NCI-H2171 (cell line): ENCODE measurements around the gene EIF2B2.
A peak's percentile ranks its signal among the peaks of the same experiment; 100 is the strongest.

ENCODE experiments used
- DNase-seq: peaks from one replicate; lab custom pipeline; 2025; lab: John Stamatoyannopoulos, UW

The EIF2B2 gene

DNA sequence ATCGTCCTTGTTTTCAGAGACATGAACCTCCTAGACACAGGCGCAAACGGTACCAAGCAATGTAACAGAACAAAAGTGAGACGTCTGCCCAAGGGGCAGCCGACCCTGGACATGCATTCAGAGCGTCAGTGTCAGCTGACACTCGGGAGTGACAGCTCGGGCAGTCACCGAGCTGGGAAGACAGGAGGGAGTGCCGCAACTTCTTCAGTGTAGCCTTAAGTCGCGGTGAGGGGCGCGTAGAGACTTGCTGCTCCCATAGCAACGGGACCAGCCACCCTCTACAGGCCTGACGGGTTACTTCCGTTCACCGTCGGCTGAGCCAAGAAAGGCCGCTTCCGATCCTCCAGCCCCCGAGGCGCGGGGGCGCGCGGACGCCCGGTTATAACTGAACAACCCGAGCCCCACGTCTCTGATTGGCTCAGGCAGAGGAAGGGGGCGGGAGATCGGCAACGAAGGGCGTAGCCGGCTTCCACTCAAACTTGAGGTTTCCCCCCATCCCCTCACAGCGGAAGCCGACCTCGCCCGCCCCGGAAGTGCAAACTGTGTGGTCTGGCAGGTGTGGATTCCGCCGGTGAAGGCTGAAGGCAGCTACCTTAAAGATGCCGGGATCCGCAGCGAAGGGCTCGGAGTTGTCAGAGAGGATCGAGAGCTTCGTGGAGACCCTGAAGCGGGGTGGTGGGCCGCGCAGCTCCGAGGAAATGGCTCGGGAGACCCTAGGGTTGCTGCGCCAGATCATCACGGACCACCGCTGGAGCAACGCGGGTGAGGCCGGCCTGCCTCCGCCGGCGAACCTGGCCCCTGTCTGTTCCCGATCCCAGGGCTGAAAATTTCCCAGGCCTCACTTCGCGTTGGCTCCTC is at the start of gene EIF2B2:
TSS of gene EIF2B2 (plus strand) at position 530 of the 858 bp plus-strand sequence. CDS start at position 600, 70 bp downstream.
- peak; percentile 99 for DNase-seq

DNA sequence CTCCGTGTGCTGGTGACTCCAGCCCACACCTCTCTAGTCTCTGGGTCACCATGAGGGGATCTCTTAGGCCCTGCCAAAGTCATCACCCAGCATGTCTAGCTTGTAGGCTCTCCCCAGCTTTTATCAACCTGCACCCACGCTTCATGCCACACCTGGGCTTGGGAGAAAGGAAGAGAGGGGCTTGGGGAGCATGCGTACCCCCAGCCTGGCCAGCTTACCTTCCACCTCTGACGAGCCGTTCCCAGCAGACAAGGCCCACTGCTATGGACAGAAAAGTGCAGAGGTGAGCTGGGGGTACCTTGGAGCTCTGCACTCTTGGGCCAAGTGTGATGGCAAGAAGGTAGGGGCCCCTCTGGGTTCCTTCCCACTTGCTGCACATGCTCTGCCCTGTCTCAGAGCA is 49.0 kb upstream of the EIF2B2 start:
- no peak for DNase-seq

DNA sequence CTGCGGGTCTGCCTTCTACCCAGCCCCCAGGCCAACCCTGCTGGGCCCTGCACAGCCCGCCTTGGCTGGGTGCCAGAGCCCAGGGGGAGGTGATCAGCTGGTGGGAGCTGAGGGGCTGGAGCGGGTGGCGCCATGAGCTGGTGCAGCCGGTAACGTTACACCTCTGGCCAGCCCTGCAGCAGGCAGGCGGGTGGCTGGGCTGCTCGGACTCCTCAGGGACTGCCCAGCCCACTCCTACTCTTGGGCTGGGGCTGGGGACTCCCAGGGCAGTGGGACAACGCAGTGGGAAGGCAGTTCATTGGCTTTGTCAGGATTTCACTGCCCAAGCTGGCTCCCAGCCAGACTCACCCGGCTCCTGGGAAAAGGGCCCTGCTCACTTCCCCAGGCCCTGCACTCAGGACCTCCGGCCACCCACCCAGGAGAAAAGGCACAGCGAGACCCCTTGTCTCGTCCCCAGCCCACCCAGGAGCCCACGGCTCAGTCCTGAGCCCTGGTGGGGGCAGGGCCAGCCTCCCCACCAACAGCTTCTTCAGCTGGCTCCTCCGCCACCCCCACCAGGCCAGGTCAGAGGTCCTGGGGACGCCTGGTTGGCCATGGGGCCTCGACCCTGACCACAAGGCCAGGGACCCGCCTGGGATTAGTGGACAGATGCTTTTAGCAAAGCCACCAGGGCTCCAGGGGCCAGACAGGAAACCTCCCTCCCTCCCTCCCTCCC is 48.3 kb upstream of the EIF2B2 start:
- DNase-seq = peak; percentile 62

DNA sequence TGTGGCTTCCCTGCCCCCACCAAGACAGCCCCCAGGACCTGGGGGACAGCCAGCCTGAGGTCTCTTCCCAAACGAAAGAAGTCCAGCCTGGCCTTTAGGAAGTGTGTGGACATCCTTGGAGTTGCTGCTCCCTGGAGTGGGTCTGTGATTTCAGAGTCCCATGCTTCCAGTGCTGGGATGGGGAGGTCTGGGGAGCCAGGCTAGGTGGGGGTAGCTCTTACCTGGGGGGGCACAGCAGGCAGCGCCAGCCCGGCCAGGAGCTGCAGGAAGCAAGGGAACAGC is 47.8 kb upstream of the EIF2B2 start:
- no peak for DNase-seq

DNA sequence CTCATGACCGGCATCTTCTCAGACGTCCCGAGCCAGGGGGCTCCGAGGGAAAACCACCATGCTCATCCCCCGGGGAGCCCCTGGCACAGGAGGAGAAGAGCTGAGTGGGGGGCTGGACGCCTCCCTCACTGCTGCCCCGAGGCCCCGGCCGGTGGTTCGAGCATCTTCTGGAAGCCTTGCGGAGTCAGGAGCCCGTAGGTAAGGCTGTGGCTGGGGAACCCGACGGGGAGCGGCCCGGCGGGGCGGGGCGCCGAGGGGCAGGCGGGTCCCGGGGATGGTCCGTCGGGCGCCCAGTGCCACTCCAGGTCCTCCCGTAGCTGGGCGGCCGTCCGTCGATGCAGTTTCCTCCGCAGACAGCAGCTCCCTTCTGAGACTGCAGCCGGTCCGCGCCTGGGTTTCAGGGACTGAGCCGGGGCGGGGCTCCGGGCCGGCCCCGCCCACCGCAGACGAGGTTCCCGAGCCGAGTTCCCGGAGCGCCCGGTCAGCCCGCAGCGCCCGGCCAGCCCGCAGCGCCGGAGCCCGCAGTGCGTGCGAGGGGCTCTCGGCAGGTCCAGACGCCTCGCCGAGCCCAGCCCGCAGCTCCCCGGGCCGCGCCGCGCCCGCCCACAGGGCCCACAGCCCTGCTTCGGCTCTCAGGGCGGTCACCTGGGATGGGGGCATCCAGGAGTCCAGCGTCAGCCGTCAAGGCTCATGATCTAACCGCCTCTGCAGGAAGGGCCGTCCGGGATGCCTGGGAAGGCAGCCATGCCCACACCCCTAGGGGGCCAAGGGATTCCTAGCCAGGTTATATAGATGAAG is 47.3 kb upstream of the EIF2B2 start, which contains the start of gene PGF:
TSS of gene PGF (minus strand) at position 369 of the 798 bp plus-strand sequence. CDS start at position 14, 355 bp downstream.
- peak; percentile 29 for DNase-seq

DNA sequence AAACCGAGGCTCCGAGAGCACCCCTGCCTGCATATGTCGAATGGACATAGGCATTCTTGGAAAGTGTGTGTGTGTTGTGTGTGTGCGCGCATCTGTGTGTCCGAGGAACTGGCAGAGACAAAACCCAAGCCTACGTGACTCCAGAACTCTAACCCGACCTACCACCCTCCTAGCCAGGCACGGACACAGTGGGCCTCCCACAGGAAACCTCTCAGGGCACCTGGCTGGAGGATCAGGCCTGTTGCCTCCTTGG is 46.8 kb upstream of the EIF2B2 start:
- no peak for DNase-seq

DNA sequence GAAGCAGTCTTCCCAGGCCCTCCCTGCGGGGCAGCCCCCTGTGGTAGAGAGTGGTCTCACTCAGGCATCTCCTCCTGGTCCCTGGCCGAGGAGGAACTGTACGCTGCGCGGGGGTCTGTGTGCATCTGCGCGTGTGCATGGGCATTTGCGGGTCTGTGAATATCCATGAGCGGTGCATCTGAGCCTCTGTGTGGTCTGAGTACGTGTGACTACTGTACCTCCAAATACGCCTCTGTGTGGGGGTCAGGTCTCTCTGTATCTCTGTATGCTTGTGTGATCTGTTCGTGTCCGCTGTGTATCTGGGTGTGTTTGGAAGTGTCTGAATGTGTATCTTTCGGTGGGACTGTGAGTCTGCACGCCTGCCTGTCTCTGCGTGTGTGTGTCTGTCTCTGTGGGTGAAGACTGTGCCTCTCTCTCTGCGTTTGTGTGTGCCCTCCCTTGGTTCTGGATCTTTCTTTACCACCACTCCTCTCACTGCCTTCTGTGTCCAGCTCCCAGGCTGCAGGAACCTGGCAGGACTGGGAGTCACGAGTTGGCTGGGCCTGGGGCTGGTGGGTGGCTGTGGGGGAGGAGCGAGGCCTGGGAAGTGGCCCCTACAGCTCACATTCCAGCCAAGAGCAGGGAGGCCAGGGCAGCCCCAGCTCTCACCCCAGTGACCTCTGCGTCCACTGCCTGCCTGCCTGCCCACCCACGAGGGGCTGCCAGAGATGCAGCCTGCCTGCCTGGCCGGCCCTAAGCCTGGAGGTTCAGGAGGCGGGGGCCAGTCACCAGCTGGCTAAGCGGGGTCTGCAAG is 46.2 kb upstream of the EIF2B2 start:
- no peak for DNase-seq

DNA sequence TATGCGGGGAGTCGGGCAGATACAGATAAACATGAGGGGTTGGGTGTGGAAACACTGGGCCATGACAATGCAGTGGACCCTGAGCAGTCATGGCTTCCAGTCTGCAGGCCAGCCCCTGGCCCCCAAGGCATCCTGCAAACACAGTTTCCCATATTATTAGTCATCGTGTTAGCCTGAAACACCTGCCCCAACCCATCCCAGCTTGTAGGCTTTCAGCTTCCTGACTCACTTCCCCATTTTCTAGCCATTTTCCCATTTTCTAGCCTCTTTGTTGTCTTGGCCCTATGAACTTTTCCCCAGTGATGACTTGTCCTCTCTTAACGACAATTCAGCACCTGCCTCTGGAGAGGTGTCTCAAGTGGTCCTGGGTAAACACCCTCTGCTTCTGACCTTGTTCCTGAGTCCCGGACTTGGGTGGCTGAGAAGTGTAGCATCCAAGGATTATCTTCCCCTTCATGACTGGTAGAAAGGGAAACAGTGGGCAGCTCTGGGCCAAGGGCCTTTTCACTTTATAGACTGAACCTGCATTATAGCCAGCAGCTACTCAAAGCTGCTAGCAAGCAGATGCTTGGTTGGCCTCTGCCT is 43.0 kb upstream of the EIF2B2 start:
- DNase-seq = no peak

DNA sequence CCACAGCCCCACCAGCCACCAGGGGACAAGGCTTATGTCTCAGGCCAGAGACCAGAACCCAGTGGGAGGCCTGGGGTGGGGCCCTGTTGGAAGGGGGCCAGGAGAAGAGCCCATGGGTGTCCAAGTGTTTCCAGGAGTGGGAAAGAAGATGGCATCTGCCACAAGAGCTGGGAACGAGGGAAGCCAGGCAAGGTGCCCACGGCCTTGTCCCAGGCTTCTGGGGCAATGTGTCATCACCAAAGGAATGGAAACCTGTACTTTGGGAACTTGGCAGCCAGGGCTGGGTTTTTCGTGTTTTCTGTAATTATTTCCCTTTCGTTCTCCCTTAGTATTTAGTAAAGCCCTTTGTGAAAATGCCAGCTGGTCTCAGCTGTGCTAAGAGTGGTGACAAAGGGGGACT is 42.0 kb upstream of the EIF2B2 start:
- no peak for DNase-seq

DNA sequence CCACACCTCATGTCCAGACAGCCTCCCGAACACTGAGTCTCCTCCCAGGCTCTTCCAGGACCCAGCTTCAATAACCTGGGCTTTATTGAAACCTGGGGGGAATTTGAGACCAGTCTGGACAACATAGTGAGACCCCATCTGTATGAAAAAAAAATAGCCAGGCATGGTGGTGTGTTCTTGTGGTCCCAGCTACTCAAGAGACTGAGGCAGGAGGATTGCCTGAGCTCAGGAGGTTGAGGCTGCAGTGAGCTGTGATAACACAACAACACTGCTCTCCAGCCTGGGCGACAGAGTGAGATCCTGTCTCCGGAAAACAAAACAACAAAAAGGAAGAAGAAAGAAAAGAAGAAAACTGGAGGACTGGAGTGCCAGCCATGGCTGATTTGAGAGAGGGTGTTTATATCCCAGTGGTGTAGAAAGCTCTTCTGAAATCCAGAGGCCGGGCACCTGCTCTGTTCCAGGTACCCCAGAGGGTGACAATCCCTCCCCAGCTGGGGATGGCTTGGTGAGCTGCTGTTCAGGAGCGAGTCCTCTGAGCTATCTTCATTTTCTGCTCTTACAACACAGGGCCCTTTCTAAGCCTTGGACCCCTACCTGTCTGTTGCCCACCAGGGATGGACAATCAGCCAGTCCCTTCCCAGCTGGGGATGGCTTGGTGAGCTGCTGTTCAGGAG is 41.3 kb upstream of the EIF2B2 start:
- no peak for DNase-seq

DNA sequence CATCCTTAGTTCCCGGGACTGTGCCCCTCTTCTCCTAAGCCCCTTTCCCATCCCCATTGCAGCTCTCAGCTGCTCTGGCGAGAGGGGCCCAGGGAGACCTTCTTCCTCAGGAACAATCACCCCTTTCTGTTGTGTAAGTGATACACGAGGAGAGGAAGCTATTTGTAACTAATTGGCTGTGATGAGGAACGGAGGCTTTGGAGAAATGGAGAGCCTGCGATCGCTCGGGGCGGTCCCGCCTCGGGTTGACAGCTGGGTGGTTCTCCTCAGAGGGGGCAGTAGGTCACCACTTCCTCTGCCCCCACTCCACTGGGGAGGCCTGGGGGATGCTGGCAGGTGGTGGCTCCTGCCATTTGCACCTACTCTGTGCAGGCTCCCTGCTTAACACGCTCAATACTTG is 40.7 kb upstream of the EIF2B2 start:
- no peak for DNase-seq

DNA sequence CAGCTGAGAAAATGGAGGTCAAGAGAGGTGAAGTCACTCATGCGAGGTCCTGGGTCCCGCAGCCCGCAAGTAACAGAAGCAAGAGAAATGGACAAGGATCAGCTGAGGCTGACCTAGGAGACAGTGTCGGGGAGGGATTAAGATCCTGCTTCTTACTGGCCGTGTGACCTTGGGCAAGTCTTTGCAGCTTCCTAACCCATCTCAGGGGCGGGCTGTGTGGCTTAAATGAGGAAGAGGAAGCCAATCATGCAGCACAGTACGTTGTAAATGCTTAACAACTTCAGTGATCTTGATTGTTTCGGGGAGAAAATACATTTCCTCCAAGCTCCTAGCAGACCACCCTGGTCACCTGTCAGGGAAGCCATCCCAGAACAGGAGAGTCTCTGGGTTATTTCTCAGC is 40.2 kb upstream of the EIF2B2 start:
- no peak for DNase-seq

DNA sequence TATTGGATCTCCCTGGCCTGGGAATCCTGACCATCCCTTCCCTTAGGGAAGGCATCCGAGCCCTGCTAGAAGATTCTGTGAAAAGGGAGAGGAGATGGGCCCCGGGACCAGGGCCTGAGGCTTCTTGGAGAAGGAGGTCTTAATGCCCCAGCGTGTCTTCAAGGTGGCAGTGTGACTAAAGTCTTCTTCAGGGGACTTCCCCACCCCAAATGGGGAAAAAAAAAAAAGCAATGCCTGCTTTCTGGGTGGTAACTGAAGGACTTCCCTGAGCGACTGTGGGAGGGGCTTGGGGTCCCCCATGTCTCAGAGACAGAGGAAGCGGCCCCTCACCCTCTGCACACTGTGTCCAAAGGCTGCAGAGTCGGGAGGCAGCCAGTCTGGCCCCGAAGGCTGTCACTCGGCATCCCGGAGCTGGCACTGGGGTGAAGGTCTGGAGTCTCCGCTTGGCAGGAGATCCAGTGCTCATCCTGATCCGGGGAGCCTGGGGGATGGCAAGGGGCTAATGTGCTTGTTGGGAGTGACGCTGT is 39.5 kb upstream of the EIF2B2 start:
- DNase-seq = no peak

DNA sequence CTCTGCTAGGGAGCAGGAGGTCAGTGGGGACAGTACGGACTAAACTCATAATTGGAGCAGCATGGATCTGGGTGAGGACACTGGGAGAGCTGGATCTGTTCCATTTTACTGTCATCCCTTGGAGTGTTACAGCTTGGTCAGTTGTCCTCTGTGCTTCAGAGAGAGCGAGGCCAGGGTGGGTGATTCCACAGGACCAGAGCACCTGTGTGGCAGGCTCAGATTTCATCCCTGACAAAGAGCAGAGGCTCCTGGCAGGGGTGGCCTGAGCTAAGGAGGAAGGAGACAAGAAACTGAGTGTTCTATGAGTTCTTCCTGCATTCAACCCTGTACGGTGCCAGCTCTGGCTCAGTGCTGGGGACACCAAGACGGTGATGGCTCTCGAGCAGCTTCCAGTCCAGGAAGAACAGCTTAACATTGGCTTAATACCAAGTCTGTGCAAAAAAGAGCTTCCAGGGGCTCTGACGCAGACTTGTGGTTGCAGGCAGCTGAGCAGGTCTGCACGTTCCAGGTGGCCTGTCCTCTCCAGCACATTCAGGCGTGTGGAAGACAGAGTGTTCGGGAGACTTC is 38.9 kb upstream of the EIF2B2 start:
- DNase-seq = no peak

DNA sequence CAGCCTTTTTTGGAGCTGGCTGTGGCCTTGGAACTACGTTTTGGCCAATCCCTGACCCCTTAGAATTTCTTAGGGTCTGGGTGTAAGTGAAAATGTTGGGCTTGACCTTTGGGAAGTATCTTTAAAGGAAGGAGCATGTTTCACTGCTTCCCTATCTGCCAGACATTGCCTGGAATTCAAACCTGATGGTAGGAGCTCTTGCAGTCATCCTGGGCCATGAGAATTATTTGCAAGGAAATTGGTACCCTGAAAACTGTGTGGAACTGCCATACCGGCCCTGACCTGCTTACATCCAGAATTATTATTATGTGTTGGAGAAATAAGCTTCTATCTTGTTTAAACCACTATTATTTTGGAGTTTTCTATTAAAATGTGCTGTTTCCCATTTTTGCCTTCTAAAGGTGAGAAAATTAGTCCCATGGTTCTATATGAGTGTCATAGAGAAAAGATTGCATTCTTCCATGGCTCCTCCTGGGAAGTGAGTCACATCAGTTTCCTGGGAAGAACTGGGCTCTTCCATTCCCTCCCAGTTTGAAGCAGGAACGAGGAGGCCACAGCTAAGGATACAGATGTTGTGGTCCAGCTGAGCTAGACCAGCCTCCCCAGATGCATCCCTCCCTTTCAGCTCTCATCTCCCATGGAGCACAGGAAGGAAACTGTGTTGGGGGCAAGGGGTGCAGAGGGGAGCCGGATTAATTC is 37.8 kb upstream of the EIF2B2 start:
- no peak for DNase-seq

DNA sequence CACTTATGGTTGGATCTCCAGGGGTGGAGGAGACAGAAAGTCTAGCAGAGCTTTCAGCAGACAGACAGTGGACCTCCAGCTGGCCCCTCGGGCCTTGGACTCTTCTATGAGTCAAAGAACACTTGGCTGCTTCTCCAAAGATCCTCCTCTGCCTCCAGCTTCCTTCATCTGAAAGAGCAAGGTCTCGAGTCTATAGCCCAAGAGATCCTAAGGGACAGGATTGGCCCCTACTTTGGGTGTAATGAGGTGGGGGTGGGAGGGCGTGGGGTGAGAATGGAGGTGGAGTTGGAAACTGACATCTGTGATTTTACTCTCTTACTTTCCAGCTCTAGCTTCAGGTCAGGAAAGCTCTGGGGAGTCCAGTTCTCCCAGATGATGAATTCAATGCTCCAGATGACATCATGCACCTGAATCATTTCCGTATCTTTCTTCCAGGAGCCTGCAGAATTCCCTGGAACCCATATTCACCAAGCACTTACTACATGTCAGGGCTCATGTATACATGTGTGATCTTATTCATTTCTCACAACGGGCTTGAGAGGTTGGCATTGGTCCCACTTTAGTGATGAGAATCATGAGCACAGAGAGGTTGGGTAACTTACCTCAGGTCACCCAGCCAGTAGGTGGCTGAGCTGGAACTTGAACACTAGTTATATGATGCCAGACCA is 37.1 kb upstream of the EIF2B2 start:
- DNase-seq = no peak

DNA sequence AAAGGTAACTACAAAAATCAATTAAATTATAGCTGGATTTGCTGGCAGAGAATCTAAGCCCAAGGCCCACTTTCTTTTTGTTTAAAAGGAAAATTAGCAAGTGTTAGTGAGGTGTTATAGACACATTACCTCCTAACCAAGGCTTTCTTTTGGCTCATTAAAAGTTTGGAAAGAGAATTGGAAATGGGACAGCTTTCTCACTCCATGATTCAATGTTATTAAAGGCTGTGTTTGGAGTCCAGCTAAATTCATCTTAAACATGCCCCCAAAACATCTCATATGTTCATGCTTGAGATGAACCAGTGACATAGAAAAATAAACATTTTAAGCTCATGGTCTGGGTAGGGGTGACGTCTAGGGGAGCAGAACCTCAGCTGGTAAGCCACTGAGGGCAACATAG is 33.9 kb upstream of the EIF2B2 start:
- DNase-seq = no peak

DNA sequence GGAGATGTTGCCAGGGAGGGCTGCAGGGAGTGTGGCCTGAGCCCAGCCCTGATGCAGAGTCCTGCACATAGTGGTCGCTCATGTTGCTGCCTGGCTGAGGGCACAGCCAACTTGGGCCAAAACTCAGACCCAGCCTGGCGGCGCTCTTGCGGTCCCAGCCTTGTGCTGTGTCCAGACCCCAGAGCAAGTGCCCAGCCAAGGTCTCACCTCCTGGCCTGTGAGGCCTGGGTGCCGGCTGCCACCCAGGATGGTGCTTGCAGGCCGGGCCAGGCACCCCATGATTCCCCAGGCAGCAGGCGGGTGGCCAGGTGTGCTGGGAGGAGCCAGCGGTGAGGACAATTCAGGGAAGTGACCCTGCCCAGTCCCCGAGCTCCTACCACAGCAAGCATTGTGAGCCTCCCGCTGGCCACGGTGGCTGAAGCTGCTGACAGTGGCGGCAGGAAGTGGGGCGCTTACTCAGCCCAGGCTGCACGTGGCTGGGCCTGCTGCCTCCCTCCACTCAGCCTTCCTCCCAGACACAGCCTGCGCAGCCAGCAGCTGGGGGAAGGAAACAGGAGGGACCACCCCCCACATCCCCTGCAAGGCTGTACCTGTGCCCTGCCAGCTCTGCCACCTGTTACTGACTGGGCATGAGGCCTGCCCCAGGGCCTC is 29.6 kb upstream of the EIF2B2 start:
- no peak for DNase-seq

DNA sequence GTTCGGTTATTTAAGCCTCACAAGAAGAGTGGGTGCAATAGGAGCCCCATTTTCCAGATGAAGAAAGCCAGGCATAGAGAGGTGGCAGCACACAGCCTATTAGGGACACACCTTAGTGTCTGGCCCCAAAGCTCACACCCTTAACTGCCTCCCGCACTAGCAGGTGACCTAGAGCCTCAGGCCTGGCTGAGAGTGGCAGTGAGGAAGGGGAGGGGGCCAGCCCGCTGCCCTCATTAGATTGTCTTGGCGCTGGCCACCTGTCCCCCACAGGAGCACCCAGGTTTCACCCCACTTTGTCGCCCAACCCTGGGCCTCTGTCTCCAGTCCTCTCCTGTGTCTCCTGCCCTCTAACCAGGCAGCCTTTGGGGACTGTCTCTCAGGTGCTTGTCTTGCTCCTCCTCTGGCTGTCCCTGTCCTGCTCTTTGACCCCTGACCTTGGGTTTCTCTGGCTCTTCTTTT is 28.8 kb upstream of the EIF2B2 start:
- DNase-seq = no peak
